Measurements from ENCODE around the gene ETV6. TPM values are rescaled to one million over a fixed set of nuclear protein-coding genes. Genes with fewer than 3 reads are reported as not detected.
A peak's percentile ranks its signal among the peaks of the same experiment; 100 is the strongest.

The ETV6 gene
- total RNA-seq, 2 donors from 2014 or later = 41.4 to 58.4 TPM

GRCh38 chr12:11827091-11828061 is 177.9 kb downstream of the ETV6 start:
- Histone ChIP-seq H3K4me3 (peak overlapping the region; percentile 51), H3K9me3 (no peaks in the 10 kb centered on the region), H3K4me1 (ENCODE audit: control insufficient read depth in 1 of 2, low read depth in 2 of 2) (peaks cover 54 to 98% of the 10 kb centered on the region in 2 donors), H3K36me3 (no peaks in the 10 kb centered on the region), H3K27me3 (replicated peaks; ENCODE audit: insufficient read depth) (no peaks in the 10 kb centered on the region), H3K27ac (peak overlapping the region; percentile 42 to 67)
- ATAC-seq (ENCODE audit: insufficient number of reproducible peaks, low FRiP score, low read depth) (no peak), DNase-seq (ENCODE audit: low spot score) (no peak)
- no peak for TF ChIP-seq CTCF (IDR thresholded peaks at IDR 0.05)

- TF ChIP-seq CTCF (IDR thresholded peaks at IDR 0.05) = no peak
- no peaks in the 10 kb centered on the region for H3K36me3 ChIP-seq
- H3K27ac ChIP-seq = peak overlapping the region; percentile 4 to 52
- H3K4me3 ChIP-seq = no peak overlapping the region
- DNase-seq (ENCODE audit: low spot score) = no peak
- no peak for ATAC-seq (ENCODE audit: insufficient number of reproducible peaks, low FRiP score, low read depth)
- H3K9me3 ChIP-seq = no peaks in the 10 kb centered on the region
- peaks cover 63 to 98% of the 10 kb centered on the region in 2 donors for H3K4me1 ChIP-seq (ENCODE audit: control insufficient read depth in 1 of 2, low read depth in 2 of 2)
- H3K27me3 ChIP-seq (replicated peaks; ENCODE audit: insufficient read depth) = no peaks in the 10 kb centered on the region
Measured at GRCh38 chr12:11829764-11830194, 180.3 kb downstream of the ETV6 start.

- Histone ChIP-seq H3K9me3 (no peaks in the 10 kb centered on the region), H3K27me3 (replicated peaks; ENCODE audit: insufficient read depth) (no peaks in the 10 kb centered on the region), H3K36me3 (no peaks in the 10 kb centered on the region), H3K4me1 (ENCODE audit: control insufficient read depth in 1 of 2, low read depth in 2 of 2) (peaks cover 64 to 100% of the 10 kb centered on the region in 2 donors), H3K4me3 (no peak overlapping the region), H3K27ac (peak overlapping the region; percentile 4 to 52)
- no peak for DNase-seq (ENCODE audit: low spot score)
- ATAC-seq (ENCODE audit: insufficient number of reproducible peaks, low FRiP score, low read depth) = no peak
- no peak for TF ChIP-seq CTCF (IDR thresholded peaks at IDR 0.05)
Measured at GRCh38 chr12:11830307-11830801, 180.9 kb downstream of the ETV6 start.

GRCh38 chr12:11832093-11832492 is 182.6 kb downstream of the ETV6 start:
- Histone ChIP-seq H3K27ac (peak overlapping the region; percentile 10 to 52), H3K36me3 (no peaks in the 10 kb centered on the region), H3K9me3 (no peaks in the 10 kb centered on the region), H3K4me1 (ENCODE audit: control insufficient read depth in 1 of 2, low read depth in 2 of 2) (peaks cover 72 to 100% of the 10 kb centered on the region in 2 donors), H3K27me3 (replicated peaks; ENCODE audit: insufficient read depth) (no peaks in the 10 kb centered on the region), H3K4me3 (no peak overlapping the region)
- no peak for TF ChIP-seq CTCF (IDR thresholded peaks at IDR 0.05)
- ATAC-seq (ENCODE audit: insufficient number of reproducible peaks, low FRiP score, low read depth) (no peak), DNase-seq (ENCODE audit: low spot score) (no peak)

- H3K9me3 ChIP-seq = no peaks in the 10 kb centered on the region
- no peak for TF ChIP-seq CTCF (IDR thresholded peaks at IDR 0.05)
- no peak overlapping the region for H3K4me3 ChIP-seq
- no peak for ATAC-seq (ENCODE audit: insufficient number of reproducible peaks, low FRiP score, low read depth)
- H3K4me1 ChIP-seq (ENCODE audit: control insufficient read depth in 1 of 2, low read depth in 2 of 2) = peaks cover 74 to 100% of the 10 kb centered on the region in 2 donors
- no peaks in the 10 kb centered on the region for H3K36me3 ChIP-seq
- H3K27me3 ChIP-seq (replicated peaks; ENCODE audit: insufficient read depth) = no peaks in the 10 kb centered on the region
- no peak for DNase-seq (ENCODE audit: low spot score)
- peak overlapping the region in 1 of 2 donors; percentile 32 for H3K27ac ChIP-seq
Measured at GRCh38 chr12:11833174-11833895, 183.9 kb downstream of the ETV6 start.
